Esophagus squamous epithelium (tissue), 5 donors: ENCODE data around the gene SH3GL3. TPM values are rescaled to one million over a fixed set of nuclear protein-coding genes. Genes with fewer than 3 reads are reported as not detected.

Experiments
- DNase-seq: peaks from one replicate; lab custom pipeline; 2025; lab: John Stamatoyannopoulos, UW
- H3K27ac ChIP-seq, 4 donors: fragments of 200-600 bp; sonication (generic); one replicate each; pipeline ENCODE4 v1.5.1; 2016 to 2019; ENCODE audit warnings: mild to moderate bottlenecking in 1 of 4
- H3K27me3 ChIP-seq, 4 donors: fragments of 200-600 bp; sonication (generic); 1 replicate in 3 of 4; 2 replicates in 1 of 4; pipeline versions ENCODE4 v1.5.1 to v1.6.0; 2017 to 2021; ENCODE audit warnings: antibody characterized with exemption in 1 of 4
- H3K36me3 ChIP-seq, 3 donors: fragments of 200-600 bp; sonication (generic); one replicate each; pipeline ENCODE4 v1.5.1; 2016 to 2019
- H3K4me1 ChIP-seq, 3 donors: fragments of 200-600 bp; sonication (generic); one replicate each; pipeline ENCODE4 v1.5.1; 2017 to 2019
- H3K4me3 ChIP-seq, 4 donors: fragments of 200-600 bp; sonication (generic); 1 replicate in 3 of 4; 2 replicates in 1 of 4; pipeline ENCODE4 v1.5.1; 2016 to 2019; ENCODE audit warnings: mild to moderate bottlenecking in 2 of 4, moderate library complexity in 1 of 4
- H3K9me3 ChIP-seq, 3 donors: fragments of 200-600 bp; sonication (generic); one replicate each; pipeline ENCODE4 v1.5.1; 2016 to 2019
- POLR2A ChIP-seq, 4 donors: fragments of 450-650 bp; IDR thresholded peaks; one replicate each; pipeline ENCODE4 v1.6.1; 2017; ENCODE audit warnings: antibody characterized with exemption in 4 of 4, mild to moderate bottlenecking in 4 of 4, moderate library complexity in 3 of 4
- WGBS, 2 donors: methylation state at CpG; one replicate each; pipeline ENCODE4 v1.1.5; 2018; 5-methylcytosine and 5-hydroxymethylcytosine counted together
- intact Hi-C: fragments of 100-400 bp; cut with DNase I; formaldehyde crosslinking; loops from one replicate; pipeline ENCODE4 v1.15.0; 2022
- total RNA-seq, 4 donors: library from RNA; depleted of rRNA; stranded (reverse); fragments of >200 nt; gene quantifications; one replicate each; pipeline ENCODE4 v1.1.0, GENCODE V29; 2016
- TF ChIP-seq, protein P1 (sequence below), 6 experiments: fragments of 450-650 bp in 4 of 6; fragments of 200-600 bp in 2 of 6; sonication (generic) in 2 of 6; IDR thresholded peaks; one replicate each; pipeline ENCODE4 v1.5.1; 2016 to 2019; ENCODE audit warnings: antibody characterized with exemption in 6 of 6, mild to moderate bottlenecking in 4 of 6, moderate library complexity in 4 of 6
- donor health status: DM: yes; HTN: yes; CAD: no.

SH3GL3 gene
- total RNA-seq, 4 donors from 2014 or later: 0.57 to 5.7 (median 2.1) TPM

DNA sequence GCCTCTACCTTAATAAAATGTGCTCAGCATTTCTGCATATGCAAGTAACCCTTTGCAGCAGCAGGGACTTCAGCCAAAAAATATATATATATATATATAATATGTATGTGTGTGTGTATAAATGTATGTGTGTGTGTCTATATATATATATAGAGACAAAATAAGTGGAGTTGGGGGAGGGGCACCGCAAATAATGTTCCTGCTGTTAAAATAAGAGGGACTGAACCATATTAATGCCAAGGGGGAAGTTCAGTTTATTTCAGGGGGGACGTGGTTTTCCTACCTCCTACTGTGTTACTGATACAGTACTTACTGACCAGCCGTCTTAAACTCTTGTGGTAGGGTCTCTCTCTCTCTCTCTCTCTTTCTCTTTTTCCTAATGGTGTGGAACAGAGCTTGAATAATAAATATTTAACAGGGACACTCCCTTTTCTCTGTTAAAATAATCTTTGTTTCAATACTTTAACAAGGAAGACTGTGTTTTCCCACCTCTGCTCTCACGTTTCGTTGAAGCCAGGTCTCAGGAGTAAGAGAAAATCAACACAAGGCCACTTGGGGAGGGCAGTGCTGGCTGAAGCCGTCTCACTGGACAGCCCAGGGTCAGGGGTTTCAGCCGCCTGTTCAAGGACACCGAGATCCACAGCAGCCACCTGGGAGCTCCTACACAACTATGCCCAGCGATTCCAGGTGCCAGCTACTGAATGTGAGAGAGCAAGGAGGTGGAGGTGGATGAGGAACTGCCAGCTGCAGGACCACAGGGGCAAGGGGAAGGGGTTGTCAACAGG, 164.0 kb downstream of the SH3GL3 start:
- 65 to 81% methylated on average over 9 of the region's 9 CpGs for WGBS, 2 donors
- no peaks in the 10 kb centered on the region for H3K27me3 ChIP-seq
- H3K36me3 ChIP-seq: no peaks in the 10 kb centered on the region

GRCh38 chr15:83612226-83612625, 165.1 kb downstream of the SH3GL3 start:
- Histone ChIP-seq H3K27ac (no peak overlapping the region), H3K27me3 (no peaks in the 10 kb centered on the region), H3K4me1 (no peaks in the 10 kb centered on the region), H3K4me3 (no peak overlapping the region), H3K36me3 (no peaks in the 10 kb centered on the region), H3K9me3 (no peaks in the 10 kb centered on the region)
- TF ChIP-seq, protein P1, sequence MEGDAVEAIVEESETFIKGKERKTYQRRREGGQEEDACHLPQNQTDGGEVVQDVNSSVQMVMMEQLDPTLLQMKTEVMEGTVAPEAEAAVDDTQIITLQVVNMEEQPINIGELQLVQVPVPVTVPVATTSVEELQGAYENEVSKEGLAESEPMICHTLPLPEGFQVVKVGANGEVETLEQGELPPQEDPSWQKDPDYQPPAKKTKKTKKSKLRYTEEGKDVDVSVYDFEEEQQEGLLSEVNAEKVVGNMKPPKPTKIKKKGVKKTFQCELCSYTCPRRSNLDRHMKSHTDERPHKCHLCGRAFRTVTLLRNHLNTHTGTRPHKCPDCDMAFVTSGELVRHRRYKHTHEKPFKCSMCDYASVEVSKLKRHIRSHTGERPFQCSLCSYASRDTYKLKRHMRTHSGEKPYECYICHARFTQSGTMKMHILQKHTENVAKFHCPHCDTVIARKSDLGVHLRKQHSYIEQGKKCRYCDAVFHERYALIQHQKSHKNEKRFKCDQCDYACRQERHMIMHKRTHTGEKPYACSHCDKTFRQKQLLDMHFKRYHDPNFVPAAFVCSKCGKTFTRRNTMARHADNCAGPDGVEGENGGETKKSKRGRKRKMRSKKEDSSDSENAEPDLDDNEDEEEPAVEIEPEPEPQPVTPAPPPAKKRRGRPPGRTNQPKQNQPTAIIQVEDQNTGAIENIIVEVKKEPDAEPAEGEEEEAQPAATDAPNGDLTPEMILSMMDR (IDR thresholded peaks at IDR 0.05): no peak
- TF ChIP-seq POLR2A (IDR thresholded peaks at IDR 0.05): no peak
- no peak for DNase-seq
- 69 to 79% methylated on average over 3 to 4 of the region's 5 CpGs for WGBS, 2 donors
- intact Hi-C loops: no loop called here

More for the DNA sequence above, 164.0 kb downstream of the SH3GL3 start:
- DNase-seq: no peak
- no peaks in the 10 kb centered on the region for H3K4me1 ChIP-seq
- intact Hi-C loops: no loop called here
- H3K4me3 ChIP-seq: no peak overlapping the region
- TF ChIP-seq, protein P1 (IDR thresholded peaks at IDR 0.05): no peak
- TF ChIP-seq POLR2A (IDR thresholded peaks at IDR 0.05): no peak
- no peaks in the 10 kb centered on the region for H3K9me3 ChIP-seq
- no peak overlapping the region for H3K27ac ChIP-seq

DNA sequence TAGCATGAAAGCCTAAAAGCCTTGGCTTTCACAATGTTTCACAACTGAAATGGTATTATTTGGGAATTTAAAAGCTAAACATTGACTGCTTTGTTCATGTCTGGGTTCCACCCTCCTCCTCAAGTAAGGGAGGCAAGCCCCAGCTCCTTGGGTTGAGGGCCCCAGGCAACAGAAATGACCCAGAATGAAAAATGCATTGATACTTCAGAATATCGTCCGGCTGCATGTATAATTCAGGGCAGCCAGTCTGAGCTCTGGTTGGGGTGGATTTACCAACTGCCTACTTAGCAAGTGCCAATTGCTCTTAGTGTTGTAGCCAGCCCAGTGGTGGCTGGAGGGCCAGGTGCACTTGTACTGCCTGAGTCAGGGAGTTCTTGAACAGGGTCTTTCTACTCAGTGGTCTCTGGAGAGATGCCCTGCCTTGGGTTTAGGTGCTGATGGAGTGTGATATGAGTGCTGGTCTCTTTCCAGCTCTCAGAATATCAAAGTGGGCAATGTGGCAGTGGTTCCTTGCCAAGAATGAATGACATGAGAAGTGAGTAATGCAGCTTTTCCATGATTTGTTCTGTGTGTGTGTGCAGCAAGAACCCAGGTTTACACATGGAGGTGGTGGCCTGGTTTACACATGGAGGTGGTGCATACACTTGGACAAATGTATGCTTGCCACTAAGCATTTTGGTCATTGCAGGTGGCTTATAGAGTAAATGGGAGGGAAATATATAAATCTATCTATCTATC, 165.9 kb downstream of the SH3GL3 start:
- Histone ChIP-seq H3K27ac (no peak overlapping the region), H3K36me3 (no peaks in the 10 kb centered on the region), H3K9me3 (no peaks in the 10 kb centered on the region), H3K27me3 (no peaks in the 10 kb centered on the region), H3K4me1 (no peaks in the 10 kb centered on the region), H3K4me3 (no peak overlapping the region)
- intact Hi-C loops: no loop called here
- TF ChIP-seq POLR2A (IDR thresholded peaks at IDR 0.05): no peak
- TF ChIP-seq, protein P1 (IDR thresholded peaks at IDR 0.05): no peak
- no peak for DNase-seq
- WGBS, 2 donors: 77 to 80% methylated on average over 1 to 2 of the region's 2 CpGs

DNA sequence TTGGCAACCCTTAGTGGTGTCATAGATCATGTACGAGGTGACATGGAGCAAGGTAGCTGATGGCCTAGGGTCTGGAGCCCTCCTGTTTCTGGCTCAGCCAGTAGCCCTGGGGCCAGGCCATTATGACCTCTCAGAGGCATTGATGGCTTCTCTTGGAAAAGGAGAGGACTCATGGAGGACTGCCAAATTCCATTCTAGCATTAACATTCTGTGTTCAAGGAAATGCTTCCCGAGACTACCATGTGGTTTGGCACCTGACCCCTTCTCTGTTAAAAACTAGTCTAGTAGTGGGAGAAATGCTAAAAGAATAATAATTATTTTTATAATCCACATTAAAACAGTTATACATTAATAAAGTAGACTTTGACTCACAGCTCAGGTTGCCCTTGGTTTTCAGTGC, 166.6 kb downstream of the SH3GL3 start:
- H3K36me3 ChIP-seq: no peaks in the 10 kb centered on the region
- intact Hi-C loops: no loop called here
- H3K27ac ChIP-seq: no peak overlapping the region
- TF ChIP-seq, protein P1 (IDR thresholded peaks at IDR 0.05): no peak
- TF ChIP-seq POLR2A (IDR thresholded peaks at IDR 0.05): no peak
- no peak overlapping the region for H3K4me3 ChIP-seq
- no peaks in the 10 kb centered on the region for H3K9me3 ChIP-seq
- no peaks in the 10 kb centered on the region for H3K4me1 ChIP-seq
- 51 to 54% methylated on average over 2 of the region's 2 CpGs for WGBS, 2 donors
- H3K27me3 ChIP-seq: no peaks in the 10 kb centered on the region
- DNase-seq: no peak

GRCh38 chr15:83616840-83617239, 169.7 kb downstream of the SH3GL3 start:
- H3K27ac ChIP-seq: no peak overlapping the region
- no peak overlapping the region for H3K4me3 ChIP-seq
- TF ChIP-seq, protein P1 (IDR thresholded peaks at IDR 0.05): no peak
- TF ChIP-seq POLR2A (IDR thresholded peaks at IDR 0.05): no peak
- H3K36me3 ChIP-seq: no peaks in the 10 kb centered on the region
- no peaks in the 10 kb centered on the region for H3K4me1 ChIP-seq
- 67 to 71% methylated on average over 1 of the region's 1 CpG for WGBS, 2 donors
- no peaks in the 10 kb centered on the region for H3K9me3 ChIP-seq
- no peak for DNase-seq
- H3K27me3 ChIP-seq: no peaks in the 10 kb centered on the region
- intact Hi-C loops: no loop called here
